ENCODE data around the gene SELP. TPM values are rescaled to one million over a fixed set of nuclear protein-coding genes. Genes with fewer than 3 reads are reported as not detected.

Gene SELP
- total RNA-seq, 1 experiment from 2014 or later, result 0.17 TPM

DNA sequence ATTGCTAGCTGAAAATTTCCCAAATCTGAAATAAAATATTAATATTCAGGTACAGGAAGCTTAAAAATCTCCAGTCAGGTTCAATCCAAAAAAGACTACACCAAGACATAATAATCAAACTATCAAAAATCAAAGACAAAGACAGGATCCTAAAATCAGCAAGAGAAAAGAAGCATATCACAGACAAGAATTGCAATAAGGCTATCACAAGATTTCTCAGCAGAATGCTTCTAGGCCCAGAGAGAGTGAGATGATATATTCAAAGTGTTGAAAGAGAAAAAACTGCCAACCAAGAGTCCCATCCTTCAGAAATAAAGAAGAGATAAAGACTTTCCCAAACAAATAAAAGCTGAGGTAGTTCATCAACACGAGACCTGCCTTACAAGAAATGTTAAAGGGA is 5.0 kb upstream of the SELP start:
- Mint-ChIP-seq H3K27me3 (ENCODE audit: low read depth) (peaks cover 5% of the 10 kb centered on the region; the same call in 1 of the 2 replicates), H3K4me3 (no peak overlapping the region), H3K4me1 (no peaks in the 10 kb centered on the region), H3K9me3 (peaks cover 41% of the 10 kb centered on the region), H3K27ac (no peak overlapping the region), H3K36me3 (peaks cover 13% of the 10 kb centered on the region)
- DNase-seq (ENCODE audit: low spot score), result no peak
- POLR2A ChIA-PET, result no interaction called here
- no peak for ATAC-seq
- TF ChIP-seq ZNF396 (CRISPR knock-in tag; IDR thresholded peaks at IDR 0.05; ENCODE audit: borderline replicate concordance) (no peak), ZBTB21 (CRISPR knock-in tag; IDR thresholded peaks at IDR 0.05; ENCODE audit: borderline replicate concordance) (no peak), ZNF416 (CRISPR knock-in tag; IDR thresholded peaks at IDR 0.05) (no peak), NFYB (CRISPR knock-in tag; conservative IDR thresholded peaks at IDR 0.05; ENCODE audit: low read depth) (no peak), MXD4 (CRISPR knock-in tag; IDR thresholded peaks at IDR 0.05; ENCODE audit: borderline replicate concordance) (no peak), OVOL2 (CRISPR knock-in tag; IDR thresholded peaks at IDR 0.05; ENCODE audit: borderline replicate concordance) (no peak)
- TF ChIP-seq, protein P1, sequence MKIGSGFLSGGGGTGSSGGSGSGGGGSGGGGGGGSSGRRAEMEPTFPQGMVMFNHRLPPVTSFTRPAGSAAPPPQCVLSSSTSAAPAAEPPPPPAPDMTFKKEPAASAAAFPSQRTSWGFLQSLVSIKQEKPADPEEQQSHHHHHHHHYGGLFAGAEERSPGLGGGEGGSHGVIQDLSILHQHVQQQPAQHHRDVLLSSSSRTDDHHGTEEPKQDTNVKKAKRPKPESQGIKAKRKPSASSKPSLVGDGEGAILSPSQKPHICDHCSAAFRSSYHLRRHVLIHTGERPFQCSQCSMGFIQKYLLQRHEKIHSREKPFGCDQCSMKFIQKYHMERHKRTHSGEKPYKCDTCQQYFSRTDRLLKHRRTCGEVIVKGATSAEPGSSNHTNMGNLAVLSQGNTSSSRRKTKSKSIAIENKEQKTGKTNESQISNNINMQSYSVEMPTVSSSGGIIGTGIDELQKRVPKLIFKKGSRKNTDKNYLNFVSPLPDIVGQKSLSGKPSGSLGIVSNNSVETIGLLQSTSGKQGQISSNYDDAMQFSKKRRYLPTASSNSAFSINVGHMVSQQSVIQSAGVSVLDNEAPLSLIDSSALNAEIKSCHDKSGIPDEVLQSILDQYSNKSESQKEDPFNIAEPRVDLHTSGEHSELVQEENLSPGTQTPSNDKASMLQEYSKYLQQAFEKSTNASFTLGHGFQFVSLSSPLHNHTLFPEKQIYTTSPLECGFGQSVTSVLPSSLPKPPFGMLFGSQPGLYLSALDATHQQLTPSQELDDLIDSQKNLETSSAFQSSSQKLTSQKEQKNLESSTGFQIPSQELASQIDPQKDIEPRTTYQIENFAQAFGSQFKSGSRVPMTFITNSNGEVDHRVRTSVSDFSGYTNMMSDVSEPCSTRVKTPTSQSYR (CRISPR knock-in tag; IDR thresholded peaks at IDR 0.05), result no peak
- TF ChIP-seq, protein P2, sequence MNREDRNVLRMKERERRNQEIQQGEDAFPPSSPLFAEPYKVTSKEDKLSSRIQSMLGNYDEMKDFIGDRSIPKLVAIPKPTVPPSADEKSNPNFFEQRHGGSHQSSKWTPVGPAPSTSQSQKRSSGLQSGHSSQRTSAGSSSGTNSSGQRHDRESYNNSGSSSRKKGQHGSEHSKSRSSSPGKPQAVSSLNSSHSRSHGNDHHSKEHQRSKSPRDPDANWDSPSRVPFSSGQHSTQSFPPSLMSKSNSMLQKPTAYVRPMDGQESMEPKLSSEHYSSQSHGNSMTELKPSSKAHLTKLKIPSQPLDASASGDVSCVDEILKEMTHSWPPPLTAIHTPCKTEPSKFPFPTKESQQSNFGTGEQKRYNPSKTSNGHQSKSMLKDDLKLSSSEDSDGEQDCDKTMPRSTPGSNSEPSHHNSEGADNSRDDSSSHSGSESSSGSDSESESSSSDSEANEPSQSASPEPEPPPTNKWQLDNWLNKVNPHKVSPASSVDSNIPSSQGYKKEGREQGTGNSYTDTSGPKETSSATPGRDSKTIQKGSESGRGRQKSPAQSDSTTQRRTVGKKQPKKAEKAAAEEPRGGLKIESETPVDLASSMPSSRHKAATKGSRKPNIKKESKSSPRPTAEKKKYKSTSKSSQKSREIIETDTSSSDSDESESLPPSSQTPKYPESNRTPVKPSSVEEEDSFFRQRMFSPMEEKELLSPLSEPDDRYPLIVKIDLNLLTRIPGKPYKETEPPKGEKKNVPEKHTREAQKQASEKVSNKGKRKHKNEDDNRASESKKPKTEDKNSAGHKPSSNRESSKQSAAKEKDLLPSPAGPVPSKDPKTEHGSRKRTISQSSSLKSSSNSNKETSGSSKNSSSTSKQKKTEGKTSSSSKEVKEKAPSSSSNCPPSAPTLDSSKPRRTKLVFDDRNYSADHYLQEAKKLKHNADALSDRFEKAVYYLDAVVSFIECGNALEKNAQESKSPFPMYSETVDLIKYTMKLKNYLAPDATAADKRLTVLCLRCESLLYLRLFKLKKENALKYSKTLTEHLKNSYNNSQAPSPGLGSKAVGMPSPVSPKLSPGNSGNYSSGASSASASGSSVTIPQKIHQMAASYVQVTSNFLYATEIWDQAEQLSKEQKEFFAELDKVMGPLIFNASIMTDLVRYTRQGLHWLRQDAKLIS (CRISPR knock-in tag; IDR thresholded peaks at IDR 0.05; ENCODE audit: borderline replicate concordance), result no peak
- TF ChIP-seq, protein P3, sequence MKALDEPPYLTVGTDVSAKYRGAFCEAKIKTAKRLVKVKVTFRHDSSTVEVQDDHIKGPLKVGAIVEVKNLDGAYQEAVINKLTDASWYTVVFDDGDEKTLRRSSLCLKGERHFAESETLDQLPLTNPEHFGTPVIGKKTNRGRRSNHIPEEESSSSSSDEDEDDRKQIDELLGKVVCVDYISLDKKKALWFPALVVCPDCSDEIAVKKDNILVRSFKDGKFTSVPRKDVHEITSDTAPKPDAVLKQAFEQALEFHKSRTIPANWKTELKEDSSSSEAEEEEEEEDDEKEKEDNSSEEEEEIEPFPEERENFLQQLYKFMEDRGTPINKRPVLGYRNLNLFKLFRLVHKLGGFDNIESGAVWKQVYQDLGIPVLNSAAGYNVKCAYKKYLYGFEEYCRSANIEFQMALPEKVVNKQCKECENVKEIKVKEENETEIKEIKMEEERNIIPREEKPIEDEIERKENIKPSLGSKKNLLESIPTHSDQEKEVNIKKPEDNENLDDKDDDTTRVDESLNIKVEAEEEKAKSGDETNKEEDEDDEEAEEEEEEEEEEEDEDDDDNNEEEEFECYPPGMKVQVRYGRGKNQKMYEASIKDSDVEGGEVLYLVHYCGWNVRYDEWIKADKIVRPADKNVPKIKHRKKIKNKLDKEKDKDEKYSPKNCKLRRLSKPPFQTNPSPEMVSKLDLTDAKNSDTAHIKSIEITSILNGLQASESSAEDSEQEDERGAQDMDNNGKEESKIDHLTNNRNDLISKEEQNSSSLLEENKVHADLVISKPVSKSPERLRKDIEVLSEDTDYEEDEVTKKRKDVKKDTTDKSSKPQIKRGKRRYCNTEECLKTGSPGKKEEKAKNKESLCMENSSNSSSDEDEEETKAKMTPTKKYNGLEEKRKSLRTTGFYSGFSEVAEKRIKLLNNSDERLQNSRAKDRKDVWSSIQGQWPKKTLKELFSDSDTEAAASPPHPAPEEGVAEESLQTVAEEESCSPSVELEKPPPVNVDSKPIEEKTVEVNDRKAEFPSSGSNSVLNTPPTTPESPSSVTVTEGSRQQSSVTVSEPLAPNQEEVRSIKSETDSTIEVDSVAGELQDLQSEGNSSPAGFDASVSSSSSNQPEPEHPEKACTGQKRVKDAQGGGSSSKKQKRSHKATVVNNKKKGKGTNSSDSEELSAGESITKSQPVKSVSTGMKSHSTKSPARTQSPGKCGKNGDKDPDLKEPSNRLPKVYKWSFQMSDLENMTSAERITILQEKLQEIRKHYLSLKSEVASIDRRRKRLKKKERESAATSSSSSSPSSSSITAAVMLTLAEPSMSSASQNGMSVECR (CRISPR knock-in tag; IDR thresholded peaks at IDR 0.05; ENCODE audit: borderline replicate concordance), result no peak
- CTCF ChIA-PET, result interaction anchor here (1.0 kb wide), 1 partner anchor 54 kb away, joined by 3 read pairs; no protein-coding TSS in a partner anchor

DNA sequence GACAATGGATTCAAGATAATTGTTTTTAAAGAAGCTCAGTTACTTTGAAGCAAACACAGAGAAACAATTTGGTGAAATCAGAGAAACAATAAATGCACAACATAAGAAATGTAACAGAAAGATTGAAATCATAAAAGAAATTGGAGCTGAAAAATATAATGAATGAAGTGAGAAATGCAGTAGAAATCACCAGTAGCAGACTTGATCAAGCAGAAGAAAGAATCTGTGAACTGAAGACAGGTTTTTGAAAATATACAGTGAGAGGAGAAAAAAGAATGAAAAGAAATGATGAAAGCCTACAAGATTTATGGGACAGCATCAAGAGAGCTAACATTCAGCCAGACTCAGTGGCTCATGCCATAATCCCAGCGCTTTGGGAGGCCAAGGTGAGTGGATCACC is 4.2 kb upstream of the SELP start:
- ChIA-PET CTCF (interaction anchor here (1.0 kb wide), 1 partner anchor 55 kb away, joined by 3 read pairs; no protein-coding TSS in a partner anchor), POLR2A (no interaction called here)
- Mint-ChIP-seq H3K9me3 (peaks cover 38% of the 10 kb centered on the region), H3K27me3 (ENCODE audit: low read depth) (peaks cover 5% of the 10 kb centered on the region; the same call in 1 of the 2 replicates), H3K4me1 (no peaks in the 10 kb centered on the region), H3K36me3 (peaks cover 13% of the 10 kb centered on the region), H3K27ac (no peak overlapping the region), H3K4me3 (no peak overlapping the region)
- TF ChIP-seq EMX1 (CRISPR knock-in tag; IDR thresholded peaks at IDR 0.05) (no peak), FOXP1 (CRISPR knock-in tag; IDR thresholded peaks at IDR 0.05; ENCODE audit: borderline replicate concordance) (no peak), ZNF423 (CRISPR knock-in tag; IDR thresholded peaks at IDR 0.05) (no peak), SMAD4 (CRISPR knock-in tag; IDR thresholded peaks at IDR 0.05) (no peak)
- TF ChIP-seq, protein P2 (CRISPR knock-in tag; IDR thresholded peaks at IDR 0.05; ENCODE audit: borderline replicate concordance), result no peak
- TF ChIP-seq, protein P4, sequence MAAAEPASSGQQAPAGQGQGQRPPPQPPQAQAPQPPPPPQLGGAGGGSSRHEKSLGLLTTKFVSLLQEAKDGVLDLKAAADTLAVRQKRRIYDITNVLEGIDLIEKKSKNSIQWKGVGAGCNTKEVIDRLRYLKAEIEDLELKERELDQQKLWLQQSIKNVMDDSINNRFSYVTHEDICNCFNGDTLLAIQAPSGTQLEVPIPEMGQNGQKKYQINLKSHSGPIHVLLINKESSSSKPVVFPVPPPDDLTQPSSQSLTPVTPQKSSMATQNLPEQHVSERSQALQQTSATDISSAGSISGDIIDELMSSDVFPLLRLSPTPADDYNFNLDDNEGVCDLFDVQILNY (CRISPR knock-in tag; IDR thresholded peaks at IDR 0.05), result no peak
- TF ChIP-seq, protein P5, sequence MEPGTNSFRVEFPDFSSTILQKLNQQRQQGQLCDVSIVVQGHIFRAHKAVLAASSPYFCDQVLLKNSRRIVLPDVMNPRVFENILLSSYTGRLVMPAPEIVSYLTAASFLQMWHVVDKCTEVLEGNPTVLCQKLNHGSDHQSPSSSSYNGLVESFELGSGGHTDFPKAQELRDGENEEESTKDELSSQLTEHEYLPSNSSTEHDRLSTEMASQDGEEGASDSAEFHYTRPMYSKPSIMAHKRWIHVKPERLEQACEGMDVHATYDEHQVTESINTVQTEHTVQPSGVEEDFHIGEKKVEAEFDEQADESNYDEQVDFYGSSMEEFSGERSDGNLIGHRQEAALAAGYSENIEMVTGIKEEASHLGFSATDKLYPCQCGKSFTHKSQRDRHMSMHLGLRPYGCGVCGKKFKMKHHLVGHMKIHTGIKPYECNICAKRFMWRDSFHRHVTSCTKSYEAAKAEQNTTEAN (CRISPR knock-in tag; IDR thresholded peaks at IDR 0.05), result no peak
- no peak for ATAC-seq
- DNase-seq (ENCODE audit: low spot score), result no peak
